Mammary epithelial cell (primary cell): Measurements from ENCODE around the gene SORBS1.

Experiments
- CTCF ChIP-seq, 2 donors: IDR thresholded peaks in 1 of 2; conservative IDR thresholded peaks in 1 of 2; 2 replicates each; pipeline ENCODE4 v1.5.1; 2011 to 2012; ENCODE audit warnings: inconsistent platforms in 2 of 2, low read length in 2 of 2, mild to moderate bottlenecking in 2 of 2, control low read depth in 1 of 2, low read depth in 1 of 2; ENCODE audit not compliant: insufficient read depth in 1 of 2; ENCODE audit errors: extremely low read depth in 1 of 2
- EZH2 ChIP-seq: IDR thresholded peaks from 2 replicates; pipeline ENCODE4 v1.6.1; 2012; ENCODE audit warnings: low read length, inconsistent platforms, borderline replicate concordance

GRCh38 chr10:95506056-95506737 lies 55.0 kb downstream of the SORBS1 start:
- TF ChIP-seq CTCF (conservative IDR thresholded peaks at IDR 0.05 in 1 of 2, IDR thresholded peaks at IDR 0.05 in 1 of 2; ENCODE audit: extremely low read depth in 1 of 2, insufficient read depth in 1 of 2, low read depth in 1 of 2, low read length in 2 of 2) (no peak), EZH2 (no peak)
